Activated T-helper 2 cell treated with anti-CD3 and anti-CD28 coated beads, Interferon-gamma antibody, Interleukin-2, Interleukin-4, amounts not matched to agents 10 μg/mL and 5 μg/mL and 100 μg/mL, durations not matched to agents 14 hours and 24 hours and 36 hours (primary cell): ENCODE measurements around the gene MAZ. TPM values are rescaled to one million over a fixed set of nuclear protein-coding genes. Genes with fewer than 3 reads are reported as not detected.
"Not testable (repeated sequence)": the region's sequence is repeated elsewhere in the genome, so short reads cannot be mapped to it uniquely, and the experiment has no call there.

Experiments used
- DNase-seq: peaks from one replicate; pipeline ENCODE4 v3.0.0; 2021; ENCODE audit warnings: low spot score
- H3K27ac Mint-ChIP-seq: one replicate; pipeline ENCODE4 v1.8.0; 2021; ENCODE audit warnings: mixed read lengths
- H3K27me3 Mint-ChIP-seq: one replicate; pipeline ENCODE4 v1.8.0; 2021; ENCODE audit warnings: low read depth, mixed read lengths
- H3K36me3 Mint-ChIP-seq: one replicate; pipeline ENCODE4 v1.8.0; 2021; ENCODE audit warnings: low read depth, mixed read lengths
- H3K4me1 Mint-ChIP-seq: one replicate; pipeline ENCODE4 v1.8.0; 2021; ENCODE audit warnings: low read depth, mixed read lengths
- H3K4me3 Mint-ChIP-seq: one replicate; pipeline ENCODE4 v1.8.0; 2021; ENCODE audit warnings: low read depth, mild to moderate bottlenecking, moderate library complexity, mixed read lengths
- H3K9me3 Mint-ChIP-seq: one replicate; pipeline ENCODE4 v1.8.0; 2021; ENCODE audit warnings: mixed read lengths
- intact Hi-C: fragments of 100-400 bp; cut with micrococcal nuclease; formaldehyde crosslinking; loops from one replicate; pipeline ENCODE4 v1.15.1; 2023
- total RNA-seq: library from RNA; stranded (reverse); gene quantifications from 2 replicates; pipeline ENCODE4 v1.2.3, GENCODE V29; 2022

The MAZ gene
- total RNA-seq, 1 donor from 2014 or later, result 387 TPM

DNA sequence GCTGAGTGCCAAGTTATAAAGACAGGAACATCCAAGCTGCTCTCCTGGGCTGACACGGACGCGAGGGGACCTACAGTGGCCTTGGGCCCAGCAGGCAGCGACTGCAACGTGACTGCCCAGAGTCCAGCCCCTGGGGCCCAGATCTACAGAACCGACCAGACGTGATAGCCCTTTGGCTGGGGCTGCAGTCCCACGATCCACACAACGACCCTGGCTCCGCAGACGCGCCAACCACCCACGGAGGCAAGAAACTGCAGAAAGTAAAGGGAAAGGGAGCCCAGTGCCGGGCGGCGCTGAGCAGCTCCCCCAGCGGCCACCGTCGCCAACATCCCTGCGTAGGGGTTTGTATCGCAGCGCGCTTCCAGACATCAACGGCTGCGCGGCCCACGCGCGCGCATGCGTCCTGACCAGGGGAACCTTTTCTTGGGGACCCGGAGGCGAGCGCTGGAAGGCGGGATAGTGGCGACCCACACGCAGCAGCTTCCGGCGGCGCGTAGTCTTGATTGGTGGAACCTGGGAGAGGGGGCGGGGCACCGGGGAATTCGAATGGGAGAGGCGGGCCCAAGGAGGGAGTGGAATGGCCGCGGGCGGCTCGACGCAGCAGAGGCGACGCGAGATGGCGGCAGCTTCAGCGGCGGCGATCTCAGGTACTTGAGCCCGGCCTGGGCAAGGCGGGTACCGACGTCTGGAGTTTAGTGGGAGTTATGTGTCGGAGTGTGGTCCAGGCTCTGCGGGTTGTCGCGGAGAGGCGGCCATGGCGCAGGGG, 16.0 kb upstream of the MAZ start, which contains the start of gene KIF22:
KIF22 (plus strand) TSS at position 569 of the 766 bp plus-strand sequence; CDS start at position 578, 9 bp downstream.
- H3K4me3 Mint-ChIP-seq, result peak within 1 kb of the TSS; percentile 98
- H3K27me3 Mint-ChIP-seq, result no peaks in the 10 kb centered on the region
- H3K9me3 Mint-ChIP-seq, result no peaks in the 10 kb centered on the region
- intact Hi-C loops, result loop anchor here (1.0 to 2.0 kb wide), 5 partner anchors 15 to 90 kb away; partner anchors contain the start of genes C16orf54 and PAGR1
- H3K36me3 Mint-ChIP-seq, result peaks cover 43% of the 10 kb centered on the region
- H3K27ac Mint-ChIP-seq, result peak within 1 kb of the TSS; percentile 93
- peaks cover 46% of the 10 kb centered on the region for H3K4me1 Mint-ChIP-seq
- peak; percentile 100 for DNase-seq

DNA sequence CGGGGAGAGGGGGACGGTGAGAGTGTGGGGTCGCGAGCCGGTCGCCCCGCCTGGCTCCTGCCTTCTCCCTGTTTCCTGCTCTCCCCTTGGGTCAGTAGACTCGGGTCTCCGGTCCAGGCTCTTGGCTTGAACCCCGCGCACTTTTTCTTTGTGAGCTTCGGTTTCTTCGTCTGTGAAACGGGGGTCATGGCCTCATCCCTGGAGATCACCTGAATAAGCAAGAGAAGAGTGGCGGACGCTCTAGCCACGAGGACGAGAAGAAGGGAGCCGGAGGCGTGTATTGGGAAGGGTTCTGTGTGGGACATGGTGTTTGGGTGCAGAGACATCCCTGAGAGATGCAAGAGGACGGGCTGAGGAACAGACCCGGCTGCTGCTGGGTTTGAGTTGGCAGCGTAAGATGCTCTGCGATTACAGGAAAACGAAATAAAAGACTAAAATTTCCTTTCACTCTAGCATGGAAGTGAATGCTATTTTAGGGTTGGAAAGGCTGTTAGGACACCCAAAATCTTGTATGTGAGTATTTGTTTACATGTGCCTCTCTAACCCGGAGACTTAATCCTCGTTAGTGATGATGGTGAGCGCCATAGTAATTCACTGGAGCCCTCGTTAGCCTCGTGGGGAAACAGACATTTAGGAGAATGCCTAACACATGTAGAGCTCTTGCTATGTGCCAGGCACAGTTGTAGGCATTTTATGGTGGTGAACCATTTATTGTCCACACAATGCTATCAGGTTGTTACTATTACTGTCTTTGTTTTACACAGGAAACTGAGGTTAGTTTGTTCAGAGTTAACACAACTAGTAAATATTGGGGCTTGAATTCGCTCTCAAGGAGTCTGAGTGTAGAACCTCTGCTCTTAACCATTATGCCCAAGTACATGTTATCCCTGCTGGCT, 15.1 kb upstream of the MAZ start:
- Mint-ChIP-seq H3K9me3 (no peaks in the 10 kb centered on the region), H3K4me3 (peak overlapping the region; percentile 98), H3K27ac (peak overlapping the region; percentile 93), H3K4me1 (peaks cover 42% of the 10 kb centered on the region), H3K36me3 (peaks cover 49% of the 10 kb centered on the region), H3K27me3 (no peaks in the 10 kb centered on the region)
- intact Hi-C loops, result loop anchor here (1.0 to 2.0 kb wide), 5 partner anchors 14 to 91 kb away; partner anchors contain the start of genes C16orf54 and PAGR1
- DNase-seq, result no peak

- Mint-ChIP-seq H3K27me3 (no peaks in the 10 kb centered on the region), H3K27ac (peak overlapping the region; percentile 93), H3K4me1 (peaks cover 44% of the 10 kb centered on the region), H3K9me3 (no peaks in the 10 kb centered on the region), H3K36me3 (peaks cover 59% of the 10 kb centered on the region), H3K4me3 (peak overlapping the region; percentile 98)
- DNase-seq, result no peak
- intact Hi-C loops, result loop anchor here (2.0 kb wide), 1 partner anchor 47 kb away; the partner anchor contains the start of gene C16orf54
These were observed 14.2 kb upstream of the MAZ start for GRCh38 chr16:29791845-29792807.

- intact Hi-C loops, DNase-seq, H3K27me3 Mint-ChIP-seq, H3K9me3 Mint-ChIP-seq: not testable (repeated sequence)
- Mint-ChIP-seq H3K4me3 (peak overlapping the region; percentile 98), H3K27ac (peak overlapping the region; percentile 56), H3K36me3 (peaks cover 67% of the 10 kb centered on the region), H3K4me1 (peaks cover 37% of the 10 kb centered on the region)
These were observed 13.2 kb upstream of the MAZ start for GRCh38 chr16:29793153-29793552.

DNA sequence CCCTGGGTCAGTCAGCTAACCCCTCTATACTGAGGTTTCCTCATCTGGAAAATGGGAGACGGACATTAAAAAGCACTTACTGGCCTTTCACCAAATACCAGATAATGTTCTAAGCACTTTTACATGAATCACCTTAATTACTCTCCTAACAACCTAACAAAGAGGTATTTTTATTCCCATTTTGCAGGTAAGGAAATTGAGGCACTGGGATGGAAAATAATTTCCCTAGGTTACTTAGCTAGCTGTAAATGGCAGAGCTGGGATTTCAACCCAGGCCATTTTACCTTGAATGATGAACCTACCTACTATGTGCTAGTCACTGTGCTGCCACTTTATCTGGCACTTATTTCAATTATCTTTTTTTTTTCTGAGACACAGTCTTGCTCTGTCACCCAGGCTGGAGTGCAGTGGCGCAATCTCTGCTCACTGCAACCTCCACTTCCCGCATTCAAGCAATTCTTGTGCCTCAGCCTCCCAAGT, 12.1 kb upstream of the MAZ start:
- Mint-ChIP-seq H3K4me1 (peaks cover 35% of the 10 kb centered on the region), H3K27ac (no peak overlapping the region), H3K9me3 (no peaks in the 10 kb centered on the region), H3K27me3 (no peaks in the 10 kb centered on the region), H3K4me3 (no peak overlapping the region), H3K36me3 (peaks cover 78% of the 10 kb centered on the region)
- DNase-seq, result no peak
- intact Hi-C loops, result no loop called here

GRCh38 chr16:29802416-29802935, 3.9 kb upstream of the MAZ start:
- no peaks in the 10 kb centered on the region for H3K27me3 Mint-ChIP-seq
- peaks cover 17% of the 10 kb centered on the region for H3K4me1 Mint-ChIP-seq
- intact Hi-C loops, result loop anchor here (10.0 kb wide), 1 partner anchor 572 kb away; the partner anchor contains the start of genes MYL11 and TBC1D10B
- peak overlapping the region; percentile 47 for H3K27ac Mint-ChIP-seq
- DNase-seq, result no peak
- peak overlapping the region; percentile 53 for H3K4me3 Mint-ChIP-seq
- peaks cover 71% of the 10 kb centered on the region for H3K36me3 Mint-ChIP-seq
- H3K9me3 Mint-ChIP-seq, result no peaks in the 10 kb centered on the region

DNA sequence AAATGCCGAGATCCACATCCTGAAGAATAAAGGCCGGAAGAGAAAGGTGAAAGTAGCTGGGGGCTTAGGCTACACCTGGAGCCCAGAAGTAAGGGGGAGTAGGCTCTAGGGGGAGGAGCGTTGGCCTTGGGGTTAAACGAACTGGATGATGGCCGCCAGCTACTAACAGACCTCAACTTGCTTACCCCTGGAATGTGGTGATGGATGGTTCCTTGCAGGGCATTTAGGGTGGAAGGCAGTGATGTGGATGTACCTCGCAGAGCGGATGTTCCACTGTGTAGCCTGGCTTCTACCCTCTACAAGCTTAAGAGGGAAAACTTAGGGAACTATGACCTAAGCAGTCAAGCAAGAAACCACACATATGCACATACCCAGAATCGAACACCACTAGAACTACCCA, 2.3 kb upstream of the MAZ start:
- H3K27me3 Mint-ChIP-seq, result no peaks in the 10 kb centered on the region
- DNase-seq, result no peak
- H3K36me3 Mint-ChIP-seq, result peaks cover 72% of the 10 kb centered on the region
- no peaks in the 10 kb centered on the region for H3K9me3 Mint-ChIP-seq
- intact Hi-C loops, result loop anchor here (2.0 to 10.0 kb wide), 3 partner anchors 59 to 571 kb away; partner anchors contain the start of genes CDIPT, KCTD13, MYL11 and TBC1D10B
- peaks cover 22% of the 10 kb centered on the region for H3K4me1 Mint-ChIP-seq
- H3K4me3 Mint-ChIP-seq, result peak overlapping the region; percentile 100
- H3K27ac Mint-ChIP-seq, result peak overlapping the region; percentile 91

DNA sequence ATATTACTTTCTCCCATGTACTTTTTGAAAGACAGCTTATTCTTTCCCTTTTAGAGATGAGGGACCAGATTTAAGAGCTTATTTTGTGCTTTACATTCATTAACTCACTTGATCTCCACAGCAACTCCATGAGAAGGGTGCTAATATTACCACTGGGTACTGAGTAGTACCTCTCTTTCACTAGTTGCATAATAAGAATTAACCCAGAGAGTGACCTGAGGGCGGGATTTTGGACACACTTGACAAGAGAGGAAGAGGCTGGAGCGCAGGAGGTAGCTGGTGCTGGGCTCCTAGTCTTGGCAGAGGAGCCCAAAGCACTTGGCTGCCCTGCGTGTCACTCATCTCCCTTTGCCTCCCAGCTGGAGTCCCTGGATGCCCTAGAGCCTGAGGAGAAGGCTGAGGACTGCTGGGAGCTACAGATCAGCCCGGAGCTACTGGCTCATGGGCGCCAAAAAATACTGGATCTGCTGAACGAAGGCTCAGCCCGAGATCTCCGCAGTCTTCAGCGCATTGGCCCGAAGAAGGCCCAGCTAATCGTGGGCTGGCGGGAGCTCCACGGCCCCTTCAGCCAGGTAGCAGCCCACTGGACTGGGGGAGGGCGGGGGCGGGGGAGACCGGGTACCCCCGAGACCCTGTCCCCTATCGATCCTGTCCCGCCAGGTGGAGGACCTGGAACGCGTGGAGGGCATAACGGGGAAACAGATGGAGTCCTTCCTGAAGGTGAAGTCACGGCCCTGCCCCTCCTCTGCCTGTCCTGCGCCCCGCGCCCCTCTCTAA, 1.7 kb upstream of the MAZ start:
- no peaks in the 10 kb centered on the region for H3K27me3 Mint-ChIP-seq
- H3K36me3 Mint-ChIP-seq, result peaks cover 69% of the 10 kb centered on the region
- H3K27ac Mint-ChIP-seq, result peak overlapping the region; percentile 100
- H3K4me3 Mint-ChIP-seq, result peak overlapping the region; percentile 100
- peaks cover 24% of the 10 kb centered on the region for H3K4me1 Mint-ChIP-seq
- intact Hi-C loops, result loop anchor here (1.0 to 10.0 kb wide), 7 partner anchors 14 to 570 kb away; partner anchors contain the start of genes C16orf54, CDIPT, KCTD13 and KIF22
- no peaks in the 10 kb centered on the region for H3K9me3 Mint-ChIP-seq
- no peak for DNase-seq

GRCh38 chr16:29805232-29806098, 864 bp upstream of the MAZ start:
- Mint-ChIP-seq H3K4me3 (peak overlapping the region; percentile 100), H3K27me3 (no peaks in the 10 kb centered on the region), H3K36me3 (peaks cover 72% of the 10 kb centered on the region), H3K4me1 (peaks cover 31% of the 10 kb centered on the region), H3K9me3 (no peaks in the 10 kb centered on the region), H3K27ac (peak overlapping the region; percentile 100)
- DNase-seq, result peak; percentile 97
- intact Hi-C loops, result loop anchor here (1.0 to 10.0 kb wide), 7 partner anchors 15 to 569 kb away; partner anchors contain the start of genes C16orf54, CDIPT, KCTD13 and KIF22
